Liver (tissue), 9 donors: ENCODE results near the gene FKBP15. TPM values are rescaled to one million over a fixed set of nuclear protein-coding genes. Genes with fewer than 3 reads are reported as not detected.

Experiments
- DNase-seq: peaks from one replicate; pipeline ENCODE4 v3.0.0-alpha.2; 2017; ENCODE audit warnings: low spot score
- H3K27ac ChIP-seq, 2 donors: one replicate each; pipeline ENCODE4 v1.7.0; 2013; ENCODE audit warnings: inconsistent platforms in 2 of 2, low read length in 2 of 2, control low read depth in 1 of 2, low read depth in 1 of 2, mild to moderate bottlenecking in 1 of 2
- H3K27me3 ChIP-seq, 4 donors: one replicate each; pipeline versions ENCODE4 v1.6.1 to v1.7.0; 2013; ENCODE audit warnings: low read length in 3 of 4, inconsistent platforms in 1 of 4, mild to moderate bottlenecking in 1 of 4, moderate library complexity in 1 of 4; ENCODE audit not compliant: control insufficient read depth in 4 of 4, insufficient read depth in 4 of 4
- H3K36me3 ChIP-seq, 4 donors: one replicate each; pipeline versions ENCODE4 v1.6.1 to v1.7.0; 2013; ENCODE audit warnings: low read length in 3 of 4, mild to moderate bottlenecking in 3 of 4, low read depth in 1 of 4, moderate library complexity in 1 of 4; ENCODE audit not compliant: control insufficient read depth in 4 of 4, insufficient read depth in 3 of 4
- H3K4me1 ChIP-seq, 4 donors: one replicate each; pipeline versions ENCODE4 v1.6.1 to v1.7.0; 2013; ENCODE audit warnings: low read length in 3 of 4, mild to moderate bottlenecking in 3 of 4, moderate library complexity in 1 of 4; ENCODE audit not compliant: control insufficient read depth in 4 of 4, insufficient read depth in 4 of 4
- H3K4me3 ChIP-seq, 3 donors: one replicate each; pipeline versions ENCODE4 v1.6.1 to v1.7.0; 2013; ENCODE audit warnings: low read length in 3 of 3, control low read depth in 1 of 3, low read depth in 1 of 3, mild to moderate bottlenecking in 1 of 3
- H3K9ac ChIP-seq, 2 donors: one replicate each; pipeline ENCODE4 v1.7.0; 2013; ENCODE audit warnings: low read length in 2 of 2, mild to moderate bottlenecking in 2 of 2, moderate library complexity in 2 of 2, control low read depth in 1 of 2, low read depth in 1 of 2
- H3K9me3 ChIP-seq, 4 donors: one replicate each; pipeline versions ENCODE4 v1.6.1 to v1.7.0; 2013; ENCODE audit warnings: low read length in 3 of 4; ENCODE audit not compliant: control insufficient read depth in 4 of 4
- FOXA1 ChIP-seq: IDR thresholded peaks from 2 replicates; pipeline ENCODE4 v1.6.1; 2016; ENCODE audit warnings: antibody characterized with exemption
- FOXA2 ChIP-seq: IDR thresholded peaks from 2 replicates; pipeline ENCODE4 v1.6.1; 2016; ENCODE audit warnings: antibody characterized with exemption
- GABPA ChIP-seq, 2 donors: IDR thresholded peaks in 1 of 2; conservative IDR thresholded peaks in 1 of 2; 2 replicates each; pipeline ENCODE4 v1.6.1; 2016; ENCODE audit warnings: antibody characterized with exemption in 2 of 2, mild to moderate bottlenecking in 1 of 2, moderate library complexity in 1 of 2
- HNF4A ChIP-seq, 2 donors: conservative IDR thresholded peaks; 2 replicates each; pipeline ENCODE4 v1.6.1; 2016; ENCODE audit warnings: antibody characterized with exemption in 2 of 2, mild to moderate bottlenecking in 2 of 2
- HNF4G ChIP-seq: IDR thresholded peaks from 2 replicates; pipeline ENCODE4 v1.6.1; 2016; ENCODE audit warnings: antibody characterized with exemption
- JUND ChIP-seq, 2 donors: IDR thresholded peaks; 2 replicates each; pipeline ENCODE4 v1.6.1; 2016; ENCODE audit warnings: antibody characterized with exemption in 2 of 2
- RAD21 ChIP-seq, 2 donors: IDR thresholded peaks; 2 replicates each; pipeline ENCODE4 v1.6.1; 2016; ENCODE audit warnings: antibody characterized with exemption in 2 of 2, mild to moderate bottlenecking in 2 of 2
- RXRA ChIP-seq, 2 donors: IDR thresholded peaks; 2 replicates each; pipeline ENCODE4 v1.6.1; 2017 to 2018; ENCODE audit warnings: antibody characterized with exemption in 2 of 2, mild to moderate bottlenecking in 1 of 2
- SP1 ChIP-seq: IDR thresholded peaks from 2 replicates; pipeline ENCODE4 v1.6.1; 2018; ENCODE audit warnings: antibody characterized with exemption, mild to moderate bottlenecking
- YY1 ChIP-seq: IDR thresholded peaks from 2 replicates; pipeline ENCODE4 v1.6.1; 2016; ENCODE audit warnings: antibody characterized with exemption, mild to moderate bottlenecking
- WGBS: extraction: QIAGEN DNeasy Blood & Tissue Kit; methylation state at CpG from one replicate; pipeline ENCODE4 v1.1.7; 2013; 5-methylcytosine and 5-hydroxymethylcytosine counted together
- polyA plus RNA-seq, 2 donors: library from polyadenylated mRNA; stranded (reverse) in 1 of 2; unstranded in 1 of 2; fragments of 200-250 nt in 1 of 2; fragments of >200 nt in 1 of 2; fragmentation: Nextera tagmentation in 1 of 2; extraction: Ambion mirVana in 1 of 2; gene quantifications; one replicate each; pipeline versions ENCODE4 v1.2.1 to v1.2.3, GENCODE V29; 2013 to 2015
- total RNA-seq, 2 donors: library from RNA; depleted of rRNA; stranded (reverse); fragments of >200 nt; gene quantifications; one replicate each; pipeline ENCODE4 v1.2.3, GENCODE V29; 2014
- TF ChIP-seq, protein P1 (sequence below): IDR thresholded peaks from 2 replicates; pipeline ENCODE4 v1.6.1; 2016; ENCODE audit warnings: antibody characterized with exemption, mild to moderate bottlenecking
- TF ChIP-seq, protein P2 (sequence below): IDR thresholded peaks from 2 replicates; pipeline ENCODE4 v1.6.1; 2016; ENCODE audit warnings: antibody characterized with exemption
- TF ChIP-seq, protein P3 (sequence below): IDR thresholded peaks from 2 replicates; pipeline ENCODE4 v1.6.1; 2016; ENCODE audit warnings: antibody characterized with exemption
- donor health status: healthy.
- donor health status: healthy.
- donor health status: healthy.
- donor health status: healthy.
- donor health status: healthy.

Gene FKBP15
- total and polyA plus RNA-seq, 4 donors: 6.2 to 18.2 (median 12.9) TPM

DNA sequence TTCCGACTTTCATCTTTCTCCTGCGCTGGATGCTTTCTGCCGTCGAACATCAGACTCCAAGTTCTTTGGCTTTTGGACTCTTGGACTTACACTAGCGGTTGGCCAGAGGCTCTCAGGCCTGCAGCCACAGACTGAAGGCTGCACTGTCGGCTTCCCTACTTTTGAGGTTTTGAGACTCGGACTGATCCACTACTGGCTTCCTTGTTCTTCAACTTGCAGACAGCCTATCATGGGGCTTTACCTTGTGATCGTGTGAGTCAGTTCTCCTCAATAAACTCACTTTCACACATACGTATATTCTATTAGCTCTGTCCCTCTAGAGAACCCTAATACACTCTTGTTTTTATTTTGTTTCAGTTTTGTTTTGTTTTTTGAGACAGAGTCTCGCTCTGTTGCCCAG, 10.3 kb downstream of the FKBP15 start:
- TF ChIP-seq HNF4A (conservative IDR thresholded peaks at IDR 0.05) (peak; percentile 41 to 62), JUND (IDR thresholded peaks at IDR 0.05) (no peak), RXRA (IDR thresholded peaks at IDR 0.05) (no peak), YY1 (no peak)
- TF ChIP-seq, protein P1, sequence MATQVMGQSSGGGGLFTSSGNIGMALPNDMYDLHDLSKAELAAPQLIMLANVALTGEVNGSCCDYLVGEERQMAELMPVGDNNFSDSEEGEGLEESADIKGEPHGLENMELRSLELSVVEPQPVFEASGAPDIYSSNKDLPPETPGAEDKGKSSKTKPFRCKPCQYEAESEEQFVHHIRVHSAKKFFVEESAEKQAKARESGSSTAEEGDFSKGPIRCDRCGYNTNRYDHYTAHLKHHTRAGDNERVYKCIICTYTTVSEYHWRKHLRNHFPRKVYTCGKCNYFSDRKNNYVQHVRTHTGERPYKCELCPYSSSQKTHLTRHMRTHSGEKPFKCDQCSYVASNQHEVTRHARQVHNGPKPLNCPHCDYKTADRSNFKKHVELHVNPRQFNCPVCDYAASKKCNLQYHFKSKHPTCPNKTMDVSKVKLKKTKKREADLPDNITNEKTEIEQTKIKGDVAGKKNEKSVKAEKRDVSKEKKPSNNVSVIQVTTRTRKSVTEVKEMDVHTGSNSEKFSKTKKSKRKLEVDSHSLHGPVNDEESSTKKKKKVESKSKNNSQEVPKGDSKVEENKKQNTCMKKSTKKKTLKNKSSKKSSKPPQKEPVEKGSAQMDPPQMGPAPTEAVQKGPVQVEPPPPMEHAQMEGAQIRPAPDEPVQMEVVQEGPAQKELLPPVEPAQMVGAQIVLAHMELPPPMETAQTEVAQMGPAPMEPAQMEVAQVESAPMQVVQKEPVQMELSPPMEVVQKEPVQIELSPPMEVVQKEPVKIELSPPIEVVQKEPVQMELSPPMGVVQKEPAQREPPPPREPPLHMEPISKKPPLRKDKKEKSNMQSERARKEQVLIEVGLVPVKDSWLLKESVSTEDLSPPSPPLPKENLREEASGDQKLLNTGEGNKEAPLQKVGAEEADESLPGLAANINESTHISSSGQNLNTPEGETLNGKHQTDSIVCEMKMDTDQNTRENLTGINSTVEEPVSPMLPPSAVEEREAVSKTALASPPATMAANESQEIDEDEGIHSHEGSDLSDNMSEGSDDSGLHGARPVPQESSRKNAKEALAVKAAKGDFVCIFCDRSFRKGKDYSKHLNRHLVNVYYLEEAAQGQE: no peak
- TF ChIP-seq, protein P2, sequence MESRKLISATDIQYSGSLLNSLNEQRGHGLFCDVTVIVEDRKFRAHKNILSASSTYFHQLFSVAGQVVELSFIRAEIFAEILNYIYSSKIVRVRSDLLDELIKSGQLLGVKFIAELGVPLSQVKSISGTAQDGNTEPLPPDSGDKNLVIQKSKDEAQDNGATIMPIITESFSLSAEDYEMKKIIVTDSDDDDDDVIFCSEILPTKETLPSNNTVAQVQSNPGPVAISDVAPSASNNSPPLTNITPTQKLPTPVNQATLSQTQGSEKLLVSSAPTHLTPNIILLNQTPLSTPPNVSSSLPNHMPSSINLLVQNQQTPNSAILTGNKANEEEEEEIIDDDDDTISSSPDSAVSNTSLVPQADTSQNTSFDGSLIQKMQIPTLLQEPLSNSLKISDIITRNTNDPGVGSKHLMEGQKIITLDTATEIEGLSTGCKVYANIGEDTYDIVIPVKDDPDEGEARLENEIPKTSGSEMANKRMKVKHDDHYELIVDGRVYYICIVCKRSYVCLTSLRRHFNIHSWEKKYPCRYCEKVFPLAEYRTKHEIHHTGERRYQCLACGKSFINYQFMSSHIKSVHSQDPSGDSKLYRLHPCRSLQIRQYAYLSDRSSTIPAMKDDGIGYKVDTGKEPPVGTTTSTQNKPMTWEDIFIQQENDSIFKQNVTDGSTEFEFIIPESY: no peak
- WGBS: 61% methylated on average over 10 of the region's 10 CpGs
- H3K36me3 ChIP-seq: peaks cover 2 to 22% (median 8%) of the 10 kb centered on the region in 4 donors
- no peaks in the 10 kb centered on the region for H3K27me3 ChIP-seq
- H3K27ac ChIP-seq: no peak overlapping the region
- H3K4me3 ChIP-seq: no peak overlapping the region
- H3K9ac ChIP-seq: no peak overlapping the region
- H3K9me3 ChIP-seq: no peaks in the 10 kb centered on the region
- H3K4me1 ChIP-seq: peaks cover 0 to 4% (median 2%) of the 10 kb centered on the region in 4 donors
- no peak for DNase-seq

DNA sequence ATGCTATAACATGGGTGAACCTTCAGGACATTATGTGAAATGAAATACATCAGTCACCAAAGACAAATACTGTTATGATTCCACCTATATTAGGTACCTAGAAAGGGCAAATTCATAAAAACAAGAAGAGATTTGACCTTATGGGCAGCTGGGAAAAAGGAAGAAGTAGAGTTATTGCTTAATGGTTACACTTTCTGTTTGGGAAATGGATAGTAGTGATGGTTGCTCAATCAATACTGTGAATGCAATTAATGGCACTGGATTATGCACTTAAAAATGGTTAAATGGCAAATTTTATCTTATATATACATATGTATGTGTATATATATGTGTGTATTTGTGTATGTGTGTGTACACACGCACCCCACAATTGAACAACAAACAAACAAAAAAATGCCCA, 15.2 kb downstream of the FKBP15 start:
- WGBS: 99% methylated on average over 1 of the region's 1 CpG
- TF ChIP-seq HNF4G: no peak
- TF ChIP-seq YY1: no peak
- TF ChIP-seq HNF4A (conservative IDR thresholded peaks at IDR 0.05): no peak
- TF ChIP-seq, protein P3, sequence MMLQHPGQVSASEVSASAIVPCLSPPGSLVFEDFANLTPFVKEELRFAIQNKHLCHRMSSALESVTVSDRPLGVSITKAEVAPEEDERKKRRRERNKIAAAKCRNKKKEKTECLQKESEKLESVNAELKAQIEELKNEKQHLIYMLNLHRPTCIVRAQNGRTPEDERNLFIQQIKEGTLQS: no peak
- no peak for TF ChIP-seq JUND (IDR thresholded peaks at IDR 0.05)
- no peak for TF ChIP-seq FOXA2
- TF ChIP-seq SP1: no peak
- no peak for TF ChIP-seq RAD21 (IDR thresholded peaks at IDR 0.05)
- TF ChIP-seq, protein P2: no peak
- TF ChIP-seq FOXA1: no peak
- no peak for TF ChIP-seq RXRA (IDR thresholded peaks at IDR 0.05)
- TF ChIP-seq, protein P1: no peak
- TF ChIP-seq GABPA (IDR thresholded peaks at IDR 0.05 in 1 of 2, conservative IDR thresholded peaks at IDR 0.05 in 1 of 2): no peak
- Histone ChIP-seq H3K4me1 (peaks cover 0 to 4% (median 2%) of the 10 kb centered on the region in 4 donors), H3K9me3 (no peaks in the 10 kb centered on the region), H3K27me3 (no peaks in the 10 kb centered on the region), H3K27ac (no peak overlapping the region), H3K4me3 (no peak overlapping the region), H3K36me3 (peaks cover 2 to 40% (median 21%) of the 10 kb centered on the region in 4 donors), H3K9ac (no peak overlapping the region)
- DNase-seq: no peak
